NAMALWA (cell line): ENCODE results near the gene TSPAN13.
"Not testable (repeated sequence)": the region's sequence is repeated elsewhere in the genome, so short reads cannot be mapped to it uniquely, and the experiment has no call there.

ENCODE experiments used
- DNase-seq: peaks from one replicate; pipeline ENCODE4 v3.0.0-alpha.2; 2015; ENCODE audit warnings: low spot score

The TSPAN13 gene

DNA sequence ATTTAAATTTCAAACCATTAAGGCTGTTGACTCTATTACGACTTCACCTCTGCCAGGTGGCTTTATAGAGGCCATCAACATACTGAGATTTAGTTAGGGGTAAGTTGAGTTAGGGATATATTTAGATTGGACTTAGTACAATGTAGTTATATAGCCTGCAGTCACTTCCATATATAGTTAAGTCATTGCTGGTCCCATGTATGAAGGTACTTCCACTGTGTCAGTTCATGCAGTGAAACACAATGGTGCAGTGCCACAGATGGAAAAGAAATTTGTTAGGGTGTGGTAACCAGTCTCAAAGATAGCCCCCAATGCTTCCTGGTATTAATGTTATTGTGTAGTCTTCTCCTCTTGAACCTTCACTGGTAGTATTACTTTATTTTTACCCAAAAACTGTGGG is 12.6 kb upstream of the TSPAN13 start:
- DNase-seq, result no peak

GRCh38 chr7:16741676-16742075 is 11.9 kb upstream of the TSPAN13 start:
- DNase-seq, result no peak

DNA sequence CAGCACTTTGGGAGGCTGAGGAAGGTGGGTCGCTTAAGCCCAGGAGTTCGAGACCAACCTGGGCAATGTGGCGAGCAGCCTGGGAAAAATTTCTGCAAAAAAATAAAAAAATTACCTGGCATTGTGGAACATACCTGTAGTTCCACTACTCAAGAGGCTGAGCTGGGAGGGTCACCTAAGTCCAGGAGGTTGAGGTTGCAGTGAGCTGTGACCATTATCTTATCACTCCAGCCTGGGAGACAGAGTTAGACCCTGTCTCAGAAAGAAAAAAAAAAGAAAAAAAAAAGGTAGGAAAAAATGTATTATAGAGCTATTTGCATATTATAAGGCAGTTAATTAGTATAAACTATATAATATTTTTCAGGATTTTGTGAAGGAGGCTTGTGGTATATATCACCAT is 11.0 kb upstream of the TSPAN13 start:
- DNase-seq, result no peak

DNA sequence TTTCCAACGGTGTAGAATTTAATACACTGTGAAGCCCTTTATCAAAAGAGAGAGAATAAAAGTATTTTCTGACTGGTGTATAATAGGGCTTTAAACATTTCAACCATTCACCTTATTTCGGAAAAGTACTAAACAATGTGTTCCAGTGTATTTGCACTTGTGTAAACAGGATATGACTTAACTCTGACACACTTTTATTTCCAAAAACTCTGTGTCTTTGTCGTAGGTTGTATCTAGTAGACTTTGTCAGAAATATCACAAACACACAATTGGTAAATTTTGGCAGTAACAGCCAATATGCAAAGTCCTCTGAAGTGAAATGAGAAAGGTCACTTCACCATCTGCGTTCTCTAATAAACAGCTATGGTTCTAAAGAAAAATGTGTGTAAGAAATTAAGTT is 10.3 kb upstream of the TSPAN13 start:
- DNase-seq, result no peak

DNA sequence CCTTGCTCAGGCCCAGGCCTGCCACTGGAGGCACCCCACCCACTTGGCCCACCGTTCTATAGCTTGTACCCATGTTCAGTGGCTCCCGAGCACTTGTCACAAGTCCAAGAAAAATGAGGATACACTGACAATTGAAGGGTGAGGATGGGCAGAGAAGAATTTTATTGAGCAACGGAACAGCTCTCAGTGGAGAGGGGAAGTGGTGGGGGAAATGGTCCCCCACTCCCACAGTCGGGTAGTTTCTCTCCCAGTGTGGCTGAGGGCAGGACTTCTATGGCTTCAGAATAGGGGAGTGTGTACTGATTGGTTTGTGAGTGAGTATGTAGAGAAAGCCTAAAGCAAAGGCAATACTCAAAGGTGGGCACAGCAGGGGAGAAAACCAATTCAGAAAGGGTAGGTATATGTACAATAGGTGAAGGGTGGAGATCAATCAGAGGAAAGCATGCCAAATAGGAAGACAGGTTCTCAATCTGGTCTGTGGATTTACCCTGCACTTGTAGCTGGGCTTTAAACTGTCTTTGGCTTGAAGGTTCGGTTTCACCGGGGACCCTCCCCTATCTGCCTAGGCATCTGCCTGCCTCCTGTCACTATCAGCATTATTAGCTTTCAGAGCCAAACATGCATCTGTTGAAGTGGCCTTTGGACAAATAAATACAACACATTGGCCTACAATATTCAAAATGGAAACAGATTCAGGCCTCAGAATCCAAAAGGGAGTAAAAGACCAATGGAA is 8.9 kb upstream of the TSPAN13 start:
- no peak for DNase-seq

GRCh38 chr7:16745645-16746044 is 7.9 kb upstream of the TSPAN13 start:
- no peak for DNase-seq

GRCh38 chr7:16747102-16747501 is 6.5 kb upstream of the TSPAN13 start:
- DNase-seq, result no peak

- no peak for DNase-seq
Observed at GRCh38 chr7:16753932-16754855, 639 bp downstream of the TSPAN13 start.

GRCh38 chr7:16754856-16755317 is 1.3 kb downstream of the TSPAN13 start:
- DNase-seq, result no peak

GRCh38 chr7:16755397-16755796 is 1.8 kb downstream of the TSPAN13 start:
- DNase-seq, result no peak

DNA sequence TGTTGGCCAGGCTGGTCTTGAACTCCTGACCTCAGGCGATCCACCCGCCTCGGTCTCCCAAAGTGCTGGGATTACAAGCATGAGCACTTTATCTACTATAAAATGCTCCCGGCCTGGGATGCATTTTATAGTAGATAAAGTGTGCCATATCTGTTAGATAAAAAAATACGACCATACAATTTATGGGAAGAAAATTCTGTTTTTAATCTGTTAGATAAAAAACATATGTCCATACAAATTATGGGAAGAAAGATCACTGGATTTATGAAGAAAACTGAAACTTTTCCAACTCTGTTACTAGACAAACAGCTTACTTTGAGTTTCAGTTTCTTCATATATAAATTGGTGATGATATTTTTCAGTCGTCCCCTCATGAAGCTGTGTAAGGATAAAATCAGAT is 4.5 kb downstream of the TSPAN13 start:
- DNase-seq, result no peak

DNA sequence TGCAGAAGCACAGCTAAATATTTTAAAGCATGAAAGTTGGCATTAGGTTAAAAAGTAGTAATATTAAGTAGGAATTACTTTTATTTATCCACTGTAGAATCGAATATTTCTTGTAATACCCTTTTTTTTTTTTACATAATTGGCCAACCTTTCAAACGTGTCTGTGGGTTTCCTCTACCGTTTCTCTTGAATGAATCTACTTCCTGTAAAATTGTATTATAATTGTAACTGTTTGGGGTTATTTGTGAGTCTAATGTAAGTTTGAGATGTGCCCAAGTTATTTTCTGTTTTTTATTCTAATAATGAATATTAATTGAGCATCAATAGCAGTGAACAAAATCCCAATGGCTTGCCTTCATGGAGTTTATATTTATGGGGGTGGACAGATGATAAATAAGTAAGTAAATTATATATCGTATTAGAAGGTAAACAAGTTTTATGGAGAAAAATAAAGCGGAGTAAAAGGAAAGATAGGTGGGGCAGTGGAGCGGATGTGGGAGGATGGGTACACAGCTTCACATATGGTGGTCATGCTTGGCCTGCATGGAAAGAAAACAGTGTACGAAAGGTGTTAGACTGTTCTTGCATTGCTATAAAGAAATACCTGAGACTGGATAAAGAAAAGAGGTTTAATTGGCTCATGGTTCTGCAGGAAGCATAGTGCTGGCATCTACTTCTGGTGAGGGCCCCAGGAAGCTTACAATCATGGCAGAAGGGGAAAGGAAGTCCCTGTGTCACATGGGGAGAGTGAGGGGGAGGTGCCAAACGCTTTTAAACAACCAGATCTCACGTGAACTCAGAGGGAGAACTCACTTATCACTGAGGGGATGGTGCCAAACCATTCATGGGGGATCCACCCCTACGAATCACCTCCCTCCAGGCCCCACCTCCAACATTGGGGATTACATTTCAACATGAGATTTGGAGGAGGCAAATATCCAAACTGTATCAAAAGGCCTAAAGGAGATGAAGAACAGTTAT is 5.4 kb downstream of the TSPAN13 start:
- DNase-seq, result no peak

DNA sequence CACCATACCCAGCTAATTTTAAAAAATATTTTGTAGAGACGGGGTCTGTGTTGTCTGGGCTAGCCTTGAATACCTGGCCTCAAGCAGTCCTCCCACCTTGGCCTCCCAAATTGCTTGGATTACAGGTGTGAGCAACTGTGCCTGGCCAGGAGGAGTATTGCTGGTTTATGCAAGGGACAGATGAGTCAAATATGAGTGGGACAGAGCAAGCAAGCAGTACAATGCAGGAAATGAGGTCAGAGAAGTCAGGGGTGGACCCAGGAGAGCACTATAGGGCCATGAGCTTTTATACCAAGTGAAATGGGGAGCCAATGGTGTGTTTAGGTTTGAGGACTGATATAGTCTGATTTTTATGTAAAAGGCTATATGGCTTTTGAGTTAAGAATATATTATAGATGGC is 6.3 kb downstream of the TSPAN13 start:
- DNase-seq, result no peak

- DNase-seq, result no peak
Observed at GRCh38 chr7:16762177-16762576, 8.6 kb downstream of the TSPAN13 start.

DNA sequence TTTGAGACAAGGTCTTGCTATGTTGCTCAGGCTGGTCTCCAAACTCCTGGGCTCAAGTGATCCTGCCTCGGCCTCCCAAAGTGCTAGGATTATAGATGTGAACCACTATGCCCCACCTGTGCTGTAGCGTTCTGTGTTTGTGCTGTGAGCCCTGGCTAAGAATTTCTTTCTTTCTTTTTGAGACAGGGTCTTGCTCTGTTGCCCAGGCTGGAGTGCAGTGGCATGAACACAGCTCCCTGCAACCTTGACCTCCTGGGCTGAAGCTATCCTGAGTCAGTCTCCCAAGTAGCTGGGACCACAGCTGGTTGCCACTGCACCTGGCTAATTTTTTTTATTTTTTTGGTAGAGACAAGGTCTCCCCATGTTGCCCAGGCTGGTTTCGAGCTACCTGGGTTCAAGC is 11.4 kb downstream of the TSPAN13 start:
- DNase-seq, result no peak

- DNase-seq, result no peak
Observed at GRCh38 chr7:16765436-16765859, 11.9 kb downstream of the TSPAN13 start.

DNA sequence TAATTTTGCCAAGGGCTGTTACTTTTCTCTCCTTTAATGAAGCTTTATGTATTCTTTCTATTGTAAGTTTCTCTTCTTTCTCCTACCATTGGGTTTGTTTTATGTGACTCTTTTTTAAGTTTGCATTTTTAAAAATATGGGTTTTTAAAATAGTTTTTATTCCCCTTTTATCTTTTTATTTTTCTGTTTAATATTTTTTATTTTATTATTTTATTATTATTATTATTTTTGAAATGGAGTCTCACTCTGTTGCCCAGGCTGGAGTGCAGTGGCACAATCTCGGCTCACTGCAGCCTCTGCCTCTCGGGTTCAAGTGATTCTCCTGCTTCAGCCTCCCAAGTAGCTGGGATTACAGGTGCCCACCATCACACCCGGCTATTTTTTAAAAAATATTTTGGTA is 16.4 kb downstream of the TSPAN13 start:
- not testable (repeated sequence) for DNase-seq

DNA sequence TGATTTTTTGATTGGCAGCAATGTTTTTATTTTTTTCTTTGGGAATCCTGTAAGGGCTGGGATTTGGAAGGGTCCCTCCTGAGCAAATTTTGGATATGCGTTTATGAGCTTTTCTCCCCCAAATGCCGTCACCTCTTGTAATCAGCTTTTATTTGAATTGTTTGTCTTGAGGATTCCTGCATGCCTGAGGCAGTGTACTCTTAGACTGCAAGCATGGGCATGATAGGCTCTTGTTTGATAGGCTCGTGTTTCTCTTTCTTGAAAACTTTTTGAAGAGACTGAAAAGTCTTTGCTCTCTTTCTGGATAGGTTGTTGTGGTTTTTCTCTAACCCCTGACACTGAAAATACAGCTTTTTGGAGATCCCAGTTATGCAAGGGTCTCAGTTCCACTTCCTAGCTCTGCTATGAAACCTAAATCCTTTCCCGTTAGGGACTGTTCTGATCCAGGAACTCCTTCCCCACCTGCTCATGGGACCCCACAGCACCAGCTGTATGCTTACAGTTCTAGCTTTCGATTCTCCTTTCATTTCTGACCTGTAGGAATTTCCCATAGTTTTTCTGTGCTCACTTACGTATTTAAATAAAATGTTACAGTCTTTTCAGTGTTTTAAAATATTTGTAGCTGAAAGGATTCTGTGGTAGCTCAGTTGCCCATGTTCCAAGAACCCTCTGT is 17.2 kb downstream of the TSPAN13 start:
- no peak for DNase-seq

- DNase-seq, result no peak
Observed at GRCh38 chr7:16773326-16773725, 19.8 kb downstream of the TSPAN13 start.

DNA sequence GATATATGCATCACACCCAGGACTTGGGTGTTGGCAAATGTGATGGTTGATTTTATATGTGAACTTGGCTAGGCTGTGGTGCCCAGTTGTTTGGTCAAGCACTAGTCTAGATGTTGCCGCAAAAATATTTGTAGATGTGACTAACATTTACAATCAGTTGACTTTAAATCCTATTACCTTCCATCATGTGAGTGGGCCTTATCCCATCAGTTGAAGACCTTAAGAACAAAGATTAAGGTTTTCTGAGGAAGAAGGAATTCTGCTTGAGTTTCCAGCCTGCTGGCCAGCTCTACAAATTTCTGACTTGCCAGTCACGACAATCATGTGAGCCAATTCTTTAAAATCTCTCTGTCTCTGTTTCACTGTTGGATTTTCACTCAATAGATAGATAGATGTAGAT is 20.3 kb downstream of the TSPAN13 start:
- no peak for DNase-seq

DNA sequence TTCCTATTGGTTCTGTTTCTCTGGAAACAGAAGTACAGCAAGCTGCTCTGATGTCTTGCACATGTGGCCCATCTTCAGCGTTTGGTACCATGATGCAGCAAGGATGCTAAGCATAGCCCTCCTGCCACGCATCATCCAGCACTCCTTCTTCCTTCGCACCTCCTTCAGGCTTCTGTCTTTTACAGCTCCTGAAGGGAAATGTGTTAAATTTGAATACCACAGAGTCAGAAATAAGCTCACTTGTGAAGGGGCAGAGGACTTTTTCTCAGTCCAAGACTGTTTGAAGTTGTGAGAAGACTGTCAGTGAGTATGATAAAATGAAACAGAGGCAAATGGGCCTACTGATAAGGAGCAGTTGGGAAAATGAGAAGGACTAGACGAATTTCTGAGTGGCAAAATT is 20.7 kb downstream of the TSPAN13 start:
- no peak for DNase-seq
